Gastroesophageal sphincter (tissue), 3 donors: ENCODE results near the gene ATXN2L.

Experiments
- POLR2A ChIP-seq, 2 donors: fragments of 450-650 bp; IDR thresholded peaks; one replicate each; pipeline ENCODE4 v1.6.1; 2017; ENCODE audit warnings: antibody characterized with exemption in 2 of 2, mild to moderate bottlenecking in 2 of 2, moderate library complexity in 1 of 2
- TF ChIP-seq, protein P1 (sequence below), 4 experiments: fragments of 200-600 bp in 2 of 4; fragments of 450-650 bp in 2 of 4; sonication (generic) in 1 of 4; IDR thresholded peaks; one replicate each; pipeline ENCODE4 v1.5.1; 2017 to 2019; ENCODE audit warnings: antibody characterized with exemption in 4 of 4, mild to moderate bottlenecking in 2 of 4, moderate library complexity in 2 of 4

GRCh38 chr16:28837672-28838557 is 15.1 kb downstream of the ATXN2L start:
- TF ChIP-seq, protein P1, sequence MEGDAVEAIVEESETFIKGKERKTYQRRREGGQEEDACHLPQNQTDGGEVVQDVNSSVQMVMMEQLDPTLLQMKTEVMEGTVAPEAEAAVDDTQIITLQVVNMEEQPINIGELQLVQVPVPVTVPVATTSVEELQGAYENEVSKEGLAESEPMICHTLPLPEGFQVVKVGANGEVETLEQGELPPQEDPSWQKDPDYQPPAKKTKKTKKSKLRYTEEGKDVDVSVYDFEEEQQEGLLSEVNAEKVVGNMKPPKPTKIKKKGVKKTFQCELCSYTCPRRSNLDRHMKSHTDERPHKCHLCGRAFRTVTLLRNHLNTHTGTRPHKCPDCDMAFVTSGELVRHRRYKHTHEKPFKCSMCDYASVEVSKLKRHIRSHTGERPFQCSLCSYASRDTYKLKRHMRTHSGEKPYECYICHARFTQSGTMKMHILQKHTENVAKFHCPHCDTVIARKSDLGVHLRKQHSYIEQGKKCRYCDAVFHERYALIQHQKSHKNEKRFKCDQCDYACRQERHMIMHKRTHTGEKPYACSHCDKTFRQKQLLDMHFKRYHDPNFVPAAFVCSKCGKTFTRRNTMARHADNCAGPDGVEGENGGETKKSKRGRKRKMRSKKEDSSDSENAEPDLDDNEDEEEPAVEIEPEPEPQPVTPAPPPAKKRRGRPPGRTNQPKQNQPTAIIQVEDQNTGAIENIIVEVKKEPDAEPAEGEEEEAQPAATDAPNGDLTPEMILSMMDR (IDR thresholded peaks at IDR 0.05) = no peak
- no peak for TF ChIP-seq POLR2A (IDR thresholded peaks at IDR 0.05)
